HG02642 (cell line): ENCODE measurements around the gene CCDC33.
A peak's percentile ranks its signal among the peaks of the same experiment; 100 is the strongest.
"Not testable (repeated sequence)": the region's sequence is repeated elsewhere in the genome, so short reads cannot be mapped to it uniquely, and the experiment has no call there.

Source experiments
- ATAC-seq: cut with Tn5 transposase; IDR thresholded peaks from one replicate; pipeline ENCODE4 v1.9.1; 2021; ENCODE audit warnings: mild to moderate bottlenecking; ENCODE audit not compliant: unreplicated experiment, poor library complexity

Gene CCDC33

DNA sequence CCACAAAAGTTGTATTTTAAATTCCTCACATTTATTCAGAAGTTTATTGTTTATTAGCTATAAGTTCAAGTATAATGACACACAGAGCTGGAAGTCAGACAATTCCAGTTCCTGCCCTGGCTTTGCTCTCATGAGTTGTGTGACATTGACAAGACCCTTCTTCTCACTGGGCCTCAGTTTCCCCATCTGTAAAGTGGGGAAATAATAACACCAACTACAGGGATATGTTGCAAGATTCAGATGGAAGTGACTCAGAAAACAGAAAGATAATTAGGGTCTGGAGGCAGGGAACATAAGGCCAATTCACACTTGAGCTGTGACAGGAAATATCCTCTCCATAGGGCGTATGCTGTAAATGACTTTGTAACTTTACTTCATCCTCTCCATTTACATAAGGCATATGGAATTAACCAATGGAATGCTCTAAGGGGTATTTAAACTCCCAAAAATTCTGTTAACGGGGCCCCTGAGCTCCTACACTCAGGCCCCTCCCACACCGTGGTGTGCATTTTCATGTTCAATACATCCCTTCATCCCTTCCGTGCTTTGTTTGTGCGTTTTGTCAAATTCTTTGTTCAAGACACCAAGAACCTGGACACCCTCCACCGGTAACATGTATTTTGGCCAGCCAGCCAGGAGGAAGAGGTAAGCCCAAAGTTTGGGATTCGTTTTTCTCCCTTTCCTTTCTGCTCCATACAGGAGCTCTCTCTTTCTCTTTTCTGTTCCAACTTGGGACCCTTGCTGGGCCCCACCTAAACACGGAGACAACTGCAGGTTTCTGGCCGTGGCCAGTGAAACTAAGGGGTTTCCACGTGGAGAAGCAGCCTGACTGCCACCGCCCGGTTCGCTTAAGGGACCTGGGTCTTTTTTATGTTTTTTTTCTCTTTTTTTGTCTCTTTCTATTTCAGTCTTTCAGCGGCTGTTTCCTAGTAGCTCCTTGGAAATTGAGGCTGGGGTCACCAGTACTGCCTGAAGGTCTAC, 114.5 kb downstream of the CCDC33 start:
- ATAC-seq, result no peak

DNA sequence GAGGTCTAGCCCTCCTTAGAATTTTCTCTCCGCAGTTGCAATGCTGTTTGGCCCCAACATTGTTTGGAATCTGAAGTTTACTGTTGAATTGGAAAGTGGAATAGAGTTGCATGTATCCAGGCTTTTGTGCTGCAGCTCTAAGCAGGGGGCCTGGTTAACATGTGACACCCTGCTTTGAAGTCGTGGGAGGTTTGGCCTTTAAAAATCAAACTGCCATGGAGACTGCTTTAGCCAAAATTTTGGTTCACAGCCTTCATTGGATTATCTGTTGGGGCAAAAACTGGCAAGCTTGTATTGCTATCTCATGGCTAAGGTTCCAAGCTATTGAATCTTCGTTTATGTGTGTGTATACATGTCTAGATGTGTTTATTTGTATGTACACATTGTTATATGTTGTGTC, 115.5 kb downstream of the CCDC33 start:
- ATAC-seq, result no peak

DNA sequence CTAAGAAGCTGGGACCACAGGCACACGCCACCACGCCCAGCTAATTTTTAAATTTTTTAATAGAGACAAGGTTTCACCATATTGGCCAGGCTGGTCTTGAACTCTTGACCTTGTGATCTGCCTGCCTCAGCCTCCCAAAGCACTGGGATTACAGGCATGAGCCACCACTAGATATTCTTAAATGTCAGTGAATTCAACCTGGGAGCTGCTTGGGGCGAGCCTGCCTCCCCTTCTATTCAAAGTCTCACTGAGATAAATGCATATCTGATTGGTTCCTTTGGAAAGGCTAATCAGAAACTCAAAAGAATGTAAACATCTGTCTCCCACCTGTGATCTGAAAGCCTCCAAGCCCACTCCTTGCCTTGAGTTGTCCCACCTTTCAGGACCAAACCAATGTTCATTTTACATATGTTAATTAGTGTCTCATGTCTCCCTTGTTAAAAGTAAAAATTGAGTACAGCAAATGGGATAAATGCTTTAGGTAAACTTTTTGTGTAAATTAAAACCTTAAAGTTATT, 116.3 kb downstream of the CCDC33 start:
- ATAC-seq, result no peak

- not testable (repeated sequence) for ATAC-seq
These were observed 117.9 kb downstream of the CCDC33 start for GRCh38 chr15:74353992-74354391.

DNA sequence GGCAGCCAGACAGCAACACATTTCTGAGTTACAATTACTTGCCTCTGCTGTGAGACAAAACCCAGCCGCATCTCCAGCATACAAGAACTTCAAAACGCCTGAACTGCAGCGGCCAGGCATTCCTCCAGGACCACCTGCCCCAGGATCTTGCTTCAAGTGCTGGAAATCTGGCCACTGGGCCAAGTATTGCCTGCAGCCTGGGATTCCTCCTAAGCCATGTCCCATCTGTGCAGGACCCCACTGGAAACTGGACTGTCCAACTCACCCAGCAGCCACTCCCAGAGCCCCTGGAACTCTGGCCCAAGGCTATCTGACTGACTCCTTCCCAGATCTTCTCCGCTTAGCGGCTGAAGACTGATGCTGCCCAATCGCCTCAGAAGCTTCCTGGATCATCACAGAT, 119.9 kb downstream of the CCDC33 start:
- not testable (repeated sequence) for ATAC-seq

- not testable (repeated sequence) for ATAC-seq
These were observed 121.4 kb downstream of the CCDC33 start for GRCh38 chr15:74357514-74357913.

DNA sequence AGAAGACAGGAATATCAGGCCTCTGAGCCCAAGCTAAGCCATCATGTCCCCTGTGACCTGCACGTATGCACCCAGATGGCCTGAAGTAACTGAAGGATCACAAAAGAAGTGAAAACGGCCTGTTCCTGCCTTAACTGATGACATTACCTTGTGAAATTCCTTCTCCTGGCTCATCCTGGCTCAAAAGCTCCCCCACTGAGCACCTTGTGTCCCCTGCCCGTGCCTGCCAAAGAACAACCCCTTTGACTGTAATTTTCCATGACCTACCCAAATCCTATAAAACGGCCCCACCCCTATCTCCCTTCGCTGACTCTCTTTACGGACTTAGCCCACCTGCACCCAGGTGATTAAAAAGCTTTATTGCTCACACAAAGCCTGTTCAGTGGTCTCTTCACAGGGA, 123.2 kb downstream of the CCDC33 start:
- ATAC-seq, result not testable (repeated sequence)

GRCh38 chr15:74360855-74361254, 124.7 kb downstream of the CCDC33 start:
- not testable (repeated sequence) for ATAC-seq

- ATAC-seq, result no peak
These were observed 126.4 kb downstream of the CCDC33 start for GRCh38 chr15:74362482-74362881.

DNA sequence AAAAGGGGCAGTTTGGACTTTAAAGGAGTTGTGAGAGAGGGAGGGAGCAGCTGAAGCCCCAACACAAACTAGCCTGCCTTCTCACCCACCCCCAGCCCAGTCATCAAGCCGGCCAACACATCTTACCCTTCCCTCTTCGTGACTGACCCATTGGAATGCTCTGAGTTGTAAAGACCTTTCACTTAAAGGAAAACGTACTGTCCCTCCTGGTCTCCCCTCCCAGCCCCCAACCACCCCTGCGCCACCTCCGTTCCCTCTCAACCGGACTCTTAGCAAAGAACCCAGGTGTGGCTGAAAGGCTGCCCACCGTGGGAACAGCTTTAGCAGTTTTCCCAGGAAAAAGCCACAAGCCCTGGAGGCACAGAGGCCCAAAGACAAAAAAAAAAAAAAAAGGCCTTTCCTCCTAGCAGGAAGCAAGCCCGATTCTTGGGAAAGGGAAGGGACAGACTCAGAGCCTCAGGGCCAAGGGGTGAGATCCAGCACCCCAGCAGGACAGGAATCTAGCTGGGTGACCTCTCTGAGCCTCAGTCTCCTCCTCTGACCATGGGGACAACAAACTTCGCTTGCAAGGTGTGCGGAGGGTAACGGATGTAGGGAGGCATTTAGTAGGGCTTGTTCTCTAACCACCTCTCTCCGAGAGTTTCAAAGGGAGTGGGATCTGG, 128.9 kb downstream of the CCDC33 start:
- no peak for ATAC-seq

GRCh38 chr15:74365598-74366445, 129.7 kb downstream of the CCDC33 start:
- ATAC-seq, result no peak

GRCh38 chr15:74367296-74367854, 131.2 kb downstream of the CCDC33 start, which contains the start of gene CYP11A1:
Gene CYP11A1, minus strand, starts transcription at chr15:74367646. Its CDS starts 61 bp downstream, at chr15:74367585.
- ATAC-seq, result no peak

GRCh38 chr15:74368121-74368520, 132.0 kb downstream of the CCDC33 start:
- no peak for ATAC-seq

GRCh38 chr15:74369084-74369745, 133.1 kb downstream of the CCDC33 start:
- ATAC-seq, result no peak

DNA sequence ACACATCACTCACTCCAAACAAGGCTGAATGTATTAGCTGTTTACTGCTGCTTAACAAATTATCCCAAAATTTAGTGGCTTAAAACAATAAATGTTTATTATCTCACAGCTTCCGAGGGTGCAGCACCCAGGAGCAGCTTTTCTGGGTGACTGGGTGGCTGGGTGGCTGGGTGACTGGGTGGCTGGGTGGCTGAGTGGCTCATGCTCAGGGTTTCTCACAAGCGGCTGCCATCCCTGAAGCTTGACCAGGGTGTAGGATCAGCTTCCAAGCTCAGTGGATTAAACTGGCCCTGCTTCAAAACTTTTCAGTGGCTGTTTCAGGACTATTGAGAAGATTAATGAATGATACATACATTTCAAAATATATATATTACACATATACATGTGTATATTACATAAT, 133.6 kb downstream of the CCDC33 start:
- no peak for ATAC-seq

DNA sequence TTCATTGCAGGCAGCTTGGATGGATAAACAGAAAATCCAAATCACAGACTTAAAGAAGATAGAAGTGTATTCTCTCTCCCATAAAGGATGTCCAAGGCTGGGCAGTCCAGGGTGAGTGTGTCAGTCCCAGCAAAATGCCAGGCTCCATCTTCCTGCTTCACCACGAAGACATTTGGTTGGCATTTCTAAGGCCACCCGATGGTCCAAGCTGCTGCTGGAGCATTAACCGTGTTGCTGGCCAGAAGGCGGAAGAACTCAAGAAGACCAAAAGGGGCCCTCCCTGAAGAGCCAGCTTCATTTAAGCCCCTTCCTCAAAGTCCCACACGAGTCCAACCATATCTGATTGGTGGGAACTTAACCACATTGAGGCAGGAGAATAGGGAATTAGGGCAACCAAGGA, 134.3 kb downstream of the CCDC33 start:
- no peak for ATAC-seq

DNA sequence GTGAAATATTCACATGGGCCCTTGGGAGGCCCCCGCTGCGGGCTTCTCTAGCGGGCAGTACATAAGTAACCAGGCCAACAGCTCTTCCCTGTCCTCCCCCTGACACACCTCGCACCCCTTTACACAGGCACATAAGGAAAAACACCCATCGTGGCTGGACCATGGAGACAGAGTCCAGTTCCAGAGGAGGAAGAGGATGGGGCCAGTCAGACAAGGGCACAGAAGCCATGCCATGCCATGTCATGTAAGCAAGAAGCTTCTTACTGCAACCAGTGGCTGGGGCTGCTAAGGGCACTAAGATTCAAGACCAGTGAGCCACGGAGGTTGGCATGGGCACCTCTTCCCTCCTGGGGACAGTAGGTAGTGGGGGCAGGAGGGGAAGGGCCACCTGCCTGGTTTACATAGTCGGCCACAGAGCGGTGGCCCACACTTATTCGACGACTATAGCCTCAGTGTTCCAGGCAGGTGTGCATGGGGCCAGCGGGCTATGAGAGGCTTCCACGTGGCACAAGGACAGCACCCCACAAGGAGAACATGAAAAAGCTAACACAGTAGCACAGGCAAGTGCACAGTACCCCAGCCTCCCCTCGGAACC, 137.0 kb downstream of the CCDC33 start:
- ATAC-seq, result no peak

- ATAC-seq, result peak; percentile 79
These were observed 137.9 kb downstream of the CCDC33 start for GRCh38 chr15:74373731-74374647.
